Stimulated activated CD4-positive, alpha-beta T cell treated with anti-CD3 and anti-CD28 coated beads, Interleukin-4, amount 100 ng/mL, for 1 hour (primary cell): ENCODE results near the gene PKNOX2.

Source experiments
- DNase-seq: peaks from one replicate; pipeline ENCODE4 v3.0.0-alpha.2; 2020

Gene PKNOX2

DNA sequence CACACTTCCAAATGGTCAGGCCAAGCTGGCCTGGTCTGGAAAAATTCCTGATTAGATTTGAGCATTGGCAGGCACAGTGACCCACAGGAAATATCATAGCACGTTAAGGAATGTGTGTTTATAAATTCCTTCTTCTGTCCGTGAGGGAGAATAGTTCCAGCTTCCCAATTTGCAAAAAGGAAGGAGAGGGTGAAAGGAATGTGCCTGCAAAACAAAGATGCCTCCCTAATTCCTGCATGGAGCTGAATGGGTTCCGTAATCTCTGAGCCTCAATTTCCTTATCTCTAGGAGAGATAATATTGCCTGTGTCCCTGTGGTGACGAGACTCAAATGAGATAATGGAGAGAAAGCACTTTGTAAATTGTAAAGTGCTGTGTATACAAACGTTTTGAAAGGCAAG lies 226.4 kb downstream of the PKNOX2 start:
- no peak for DNase-seq

DNA sequence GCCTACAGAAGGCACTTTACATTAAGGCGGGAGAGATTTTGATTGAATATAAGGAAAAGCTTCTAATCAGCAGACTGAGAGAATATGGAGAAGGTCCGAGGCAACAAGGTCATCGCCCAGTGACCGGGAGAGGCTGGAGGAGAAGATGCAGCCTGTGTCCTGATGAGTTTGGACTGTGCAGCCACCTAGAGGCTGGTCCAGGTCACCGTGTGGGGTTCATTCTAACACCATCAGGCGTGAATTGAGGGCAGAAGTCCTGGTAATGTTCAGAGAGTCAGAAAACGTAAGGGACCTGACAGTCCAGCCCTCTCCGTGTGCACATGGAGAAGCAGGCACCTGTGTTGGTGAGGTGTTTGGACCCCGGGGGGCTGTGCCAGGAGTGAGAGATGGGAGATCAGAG lies 228.8 kb downstream of the PKNOX2 start:
- no peak for DNase-seq

DNA sequence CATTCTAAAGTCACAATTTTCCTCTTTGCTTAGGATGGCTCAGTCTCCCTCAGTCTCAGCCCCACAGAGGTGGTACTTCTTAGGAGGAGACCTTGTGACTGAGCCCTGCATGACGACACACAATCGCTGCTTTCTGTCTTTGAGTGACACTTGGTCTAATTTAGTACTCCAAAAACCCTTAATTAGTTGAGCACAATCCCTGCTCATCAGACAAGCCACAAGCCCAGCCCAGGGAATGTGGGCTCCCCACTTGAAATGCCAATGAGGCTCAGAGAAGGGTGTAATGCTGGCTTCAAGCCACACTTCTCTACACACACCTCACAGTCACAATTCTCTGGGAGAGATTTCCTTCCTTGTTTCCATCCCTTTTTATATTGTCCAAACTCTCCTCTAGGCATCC lies 229.7 kb downstream of the PKNOX2 start:
- no peak for DNase-seq

DNA sequence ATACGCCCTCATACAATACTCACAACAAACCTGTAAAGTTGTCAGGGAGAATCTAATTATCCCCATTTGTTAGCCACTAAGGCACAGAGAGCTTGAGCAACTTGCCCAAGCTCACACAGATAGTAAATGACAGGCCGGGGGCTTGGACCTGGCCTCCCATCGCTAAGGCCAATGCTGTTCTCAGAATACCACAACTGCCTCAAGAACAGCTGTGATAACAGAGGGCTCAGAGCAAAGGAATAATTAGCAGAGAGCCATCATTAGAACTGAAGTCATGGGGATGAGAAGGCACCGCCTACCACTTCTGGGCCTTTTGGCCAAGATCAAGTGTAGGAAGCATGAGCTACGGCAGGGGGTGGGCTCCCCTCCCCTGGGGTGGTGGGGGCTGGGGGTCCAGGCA lies 232.9 kb downstream of the PKNOX2 start:
- DNase-seq = no peak

DNA sequence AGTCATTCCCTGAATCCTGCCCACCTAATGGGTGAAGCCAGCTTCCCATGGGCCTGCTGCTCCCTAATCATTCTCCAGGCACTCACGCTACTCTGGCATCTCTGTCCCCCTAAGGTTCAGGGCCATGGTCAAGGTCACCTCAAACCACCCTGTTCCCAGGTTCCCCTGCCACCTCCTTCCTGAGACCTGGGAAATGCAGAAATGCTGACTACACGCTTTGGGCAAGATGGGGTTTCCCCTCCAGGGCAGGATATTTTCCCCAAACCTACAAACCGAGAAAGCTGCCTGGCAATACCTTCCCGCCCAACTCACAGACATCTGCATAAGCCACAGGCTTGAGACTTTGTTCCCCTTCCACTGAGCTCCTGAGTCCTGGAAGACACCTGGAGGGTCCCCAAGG lies 233.9 kb downstream of the PKNOX2 start:
- no peak for DNase-seq

DNA sequence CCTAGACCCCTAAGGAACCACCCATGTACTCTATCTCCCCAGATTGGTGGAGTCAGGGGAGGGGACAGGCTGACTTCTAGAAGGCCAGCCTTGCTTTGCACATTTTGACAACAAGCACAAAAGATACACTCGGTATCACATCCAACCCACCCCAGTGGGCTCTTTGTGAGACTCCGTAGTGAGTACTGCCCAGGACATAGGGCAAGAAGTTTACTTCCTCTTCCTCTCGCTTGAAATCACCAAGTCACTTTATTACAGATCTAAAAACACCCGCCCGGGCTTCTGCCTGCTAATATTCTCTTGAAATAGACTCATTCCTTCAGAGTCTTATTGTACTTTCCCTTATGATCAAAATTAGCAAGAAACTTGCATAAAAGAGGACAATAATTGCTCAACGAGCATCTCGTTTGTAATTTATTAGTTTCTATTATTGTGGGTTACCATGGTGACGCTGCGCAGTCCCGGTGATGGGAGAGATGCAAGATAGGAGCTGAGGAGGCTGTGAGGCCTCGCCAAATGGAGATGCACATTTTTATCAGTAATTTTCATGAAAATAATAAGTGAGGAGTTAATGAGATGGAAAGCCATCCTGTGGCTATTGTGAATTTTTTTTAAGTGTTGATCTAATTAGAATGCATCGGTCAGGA lies 234.6 kb downstream of the PKNOX2 start:
- no peak for DNase-seq

DNA sequence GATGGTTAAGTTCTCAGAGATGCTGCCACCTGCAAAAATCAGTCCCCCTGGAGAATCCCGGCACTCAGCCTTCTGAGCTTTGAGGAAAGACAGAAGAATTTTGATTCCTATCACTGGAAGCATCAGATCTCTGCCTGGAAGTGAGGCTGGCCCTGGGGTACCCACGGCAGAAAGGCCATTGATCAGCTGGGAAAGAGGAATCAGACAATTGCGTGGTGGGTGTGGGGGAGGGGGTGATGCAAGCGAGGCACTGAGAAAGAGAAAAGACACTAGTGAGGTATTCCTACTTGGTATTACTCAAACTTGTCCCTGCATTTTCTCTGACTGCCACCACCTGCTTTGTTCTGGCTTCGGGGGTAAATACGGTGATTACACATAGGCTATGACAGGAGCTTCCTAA lies 235.4 kb downstream of the PKNOX2 start:
- no peak for DNase-seq

DNA sequence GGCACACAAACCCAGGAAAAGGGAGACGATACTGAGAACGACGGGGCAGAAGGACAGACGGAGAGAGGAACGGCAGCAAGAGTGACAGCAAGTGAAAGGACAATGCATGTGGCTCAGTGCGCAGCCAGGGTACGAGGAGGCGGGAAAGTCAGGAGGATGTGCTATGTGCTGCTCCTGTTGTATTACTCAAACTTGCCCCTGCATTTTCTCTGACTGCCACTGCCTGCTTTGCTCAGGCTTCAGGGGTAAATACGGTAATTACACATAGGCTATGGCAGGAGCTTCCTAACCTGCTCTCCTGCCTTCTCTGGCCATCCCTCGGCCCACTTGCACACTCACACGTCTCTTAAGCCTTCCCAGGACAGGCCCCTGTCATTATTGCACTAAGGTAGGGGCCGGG lies 236.7 kb downstream of the PKNOX2 start:
- DNase-seq = no peak

DNA sequence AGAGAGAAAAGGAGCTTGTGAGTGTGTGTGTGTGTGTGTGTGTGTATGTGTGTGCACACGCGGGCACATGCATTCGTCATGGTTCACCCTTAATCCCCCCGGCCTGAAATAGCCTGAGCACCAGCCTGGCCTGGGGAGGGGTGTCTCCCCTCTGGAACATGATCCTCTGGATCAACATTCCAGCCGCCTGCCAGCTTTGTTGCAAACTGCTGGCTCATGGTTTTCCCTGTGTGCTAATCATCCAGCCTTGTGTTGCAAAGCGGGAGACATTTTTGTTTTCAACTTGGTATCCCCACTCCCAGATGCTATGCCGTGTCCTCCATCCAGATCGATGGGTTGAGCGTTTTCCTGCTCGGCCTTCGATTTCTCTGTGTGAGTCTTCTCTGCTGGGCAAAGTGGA lies 237.2 kb downstream of the PKNOX2 start:
- no peak for DNase-seq

DNA sequence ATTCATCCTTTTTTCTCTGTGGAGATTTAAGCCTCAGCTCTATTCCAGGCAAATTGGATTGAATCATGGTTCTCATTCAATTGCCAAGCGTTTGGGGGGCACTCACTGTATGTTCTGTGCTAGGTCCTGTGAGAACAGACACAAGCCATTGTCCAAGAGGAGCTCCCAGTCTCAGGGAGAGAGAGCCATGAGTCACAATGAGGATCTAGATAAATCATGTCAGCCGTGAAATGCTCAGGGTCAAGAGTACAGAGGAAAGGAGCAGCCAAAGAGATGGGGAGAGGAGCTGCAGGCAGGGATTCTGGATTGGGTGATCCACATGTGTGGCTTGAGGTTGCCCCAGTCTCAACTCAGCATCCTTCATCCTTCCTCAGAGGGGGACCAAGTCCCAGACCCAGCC lies 237.9 kb downstream of the PKNOX2 start:
- no peak for DNase-seq

DNA sequence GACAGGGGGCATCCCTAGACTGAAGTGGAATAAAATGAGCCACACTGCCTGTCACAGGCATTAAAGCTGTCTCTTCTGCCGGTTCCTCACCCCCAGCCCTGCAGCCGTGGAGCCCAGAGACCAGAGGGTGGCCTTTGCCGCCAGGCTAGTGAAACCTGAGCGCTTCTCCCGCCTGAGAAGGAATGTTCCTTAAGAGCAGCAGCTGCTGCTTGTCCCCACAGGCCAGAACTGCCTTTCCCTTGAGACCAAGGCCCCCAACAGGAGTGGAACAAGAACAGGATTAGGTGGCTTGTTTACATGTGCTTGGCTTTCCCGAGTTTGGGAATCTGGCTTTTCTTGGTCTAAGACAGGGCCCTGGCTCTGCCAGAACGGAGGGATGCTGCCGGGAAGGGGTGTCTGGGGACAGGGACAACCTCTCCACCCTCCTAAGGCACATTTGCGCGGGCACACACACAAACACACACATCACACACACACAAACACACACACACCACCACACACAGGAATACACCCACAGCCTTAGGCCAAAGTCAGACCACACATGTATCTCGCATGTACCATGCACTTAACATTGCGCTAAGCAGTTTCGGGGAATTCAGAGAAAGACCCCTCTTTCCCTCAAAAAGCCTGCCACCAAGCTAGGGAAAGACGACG lies 239.7 kb downstream of the PKNOX2 start:
- DNase-seq = no peak

DNA sequence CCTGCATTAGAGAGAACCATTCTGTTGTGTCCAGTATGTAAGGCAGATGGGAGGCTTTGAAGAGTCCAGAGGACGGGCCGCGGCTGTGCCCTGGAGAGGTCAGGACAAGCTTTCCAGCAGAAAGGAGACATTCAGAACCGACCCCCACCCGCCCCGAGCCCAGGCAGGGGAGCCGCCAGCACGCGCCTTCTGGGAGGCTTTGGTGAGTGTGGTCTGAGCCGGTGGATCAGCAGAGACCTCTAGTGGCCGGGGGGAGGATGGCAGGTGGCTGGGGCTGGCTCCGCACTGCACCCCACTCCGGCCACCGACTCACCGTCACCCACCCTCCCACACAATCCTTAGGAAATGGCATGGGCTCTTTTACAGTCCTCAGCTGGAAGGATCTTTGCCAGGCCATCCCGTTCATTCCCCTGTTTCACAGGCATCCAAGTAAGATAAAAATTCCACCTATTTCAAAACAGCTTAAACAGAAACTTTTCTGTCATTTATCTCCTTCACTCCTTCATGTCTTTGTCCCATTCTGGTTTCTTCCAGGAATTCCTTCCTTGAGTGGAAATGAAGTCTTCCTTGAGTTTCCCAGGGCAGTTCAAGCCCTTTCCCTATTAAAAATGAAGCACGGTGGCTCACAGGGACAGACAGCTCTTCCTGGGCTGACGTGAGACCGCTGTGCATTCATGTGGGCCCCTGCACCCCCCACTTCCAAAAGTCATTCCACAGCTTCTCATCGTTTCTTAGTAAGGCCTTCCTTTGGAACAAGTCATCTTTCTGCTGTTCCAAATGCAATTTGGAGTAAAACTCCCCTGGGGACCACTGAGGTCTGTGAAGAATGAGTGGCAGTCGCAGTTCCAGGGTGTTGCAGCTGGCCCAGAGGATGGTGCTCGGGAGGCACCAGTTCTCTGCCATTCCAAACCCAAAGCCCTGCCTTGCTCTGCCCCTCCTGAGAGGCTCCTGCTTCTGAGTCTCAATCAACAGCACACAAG lies 240.6 kb downstream of the PKNOX2 start:
- DNase-seq = peak; percentile 68

DNA sequence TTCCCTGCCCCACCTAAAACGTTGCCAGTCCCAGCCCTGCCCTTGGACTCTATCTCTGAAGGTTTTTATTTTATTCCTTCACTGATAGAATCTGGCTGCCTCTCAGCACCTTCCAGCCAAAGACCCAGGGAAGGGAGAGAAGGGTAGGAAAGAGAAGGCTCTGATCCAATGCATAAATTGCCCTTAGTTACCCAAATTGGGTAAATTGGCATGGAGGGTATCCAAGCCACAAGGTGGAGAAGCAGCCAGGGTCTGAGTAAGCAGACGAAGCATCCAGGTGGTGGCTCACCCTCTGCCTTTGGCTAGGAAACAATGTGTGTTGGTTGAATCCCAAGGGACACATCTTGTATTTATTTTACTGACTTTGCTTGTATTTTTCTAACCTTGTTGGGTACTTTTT lies 242.5 kb downstream of the PKNOX2 start:
- no peak for DNase-seq

DNA sequence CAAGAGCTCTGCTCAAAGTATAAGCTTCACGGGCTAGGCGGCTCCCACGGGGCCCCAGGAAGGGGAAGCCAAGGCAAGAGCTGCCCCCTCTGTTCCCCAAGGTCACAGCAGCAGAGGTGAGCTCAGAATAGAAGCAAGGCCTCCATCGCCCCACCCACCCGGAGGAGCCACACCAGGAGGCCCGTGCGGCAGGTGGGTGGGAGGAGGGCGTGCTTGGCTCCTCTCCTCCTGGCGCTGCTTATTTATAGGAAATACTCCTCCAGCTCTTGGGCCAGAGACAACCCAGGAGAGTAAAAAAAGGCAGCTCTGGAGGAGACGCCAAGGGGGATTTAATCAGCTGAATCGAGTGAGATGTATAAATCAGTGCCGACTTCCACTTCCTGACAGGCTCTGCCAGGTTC lies 243.8 kb downstream of the PKNOX2 start:
- DNase-seq = no peak

DNA sequence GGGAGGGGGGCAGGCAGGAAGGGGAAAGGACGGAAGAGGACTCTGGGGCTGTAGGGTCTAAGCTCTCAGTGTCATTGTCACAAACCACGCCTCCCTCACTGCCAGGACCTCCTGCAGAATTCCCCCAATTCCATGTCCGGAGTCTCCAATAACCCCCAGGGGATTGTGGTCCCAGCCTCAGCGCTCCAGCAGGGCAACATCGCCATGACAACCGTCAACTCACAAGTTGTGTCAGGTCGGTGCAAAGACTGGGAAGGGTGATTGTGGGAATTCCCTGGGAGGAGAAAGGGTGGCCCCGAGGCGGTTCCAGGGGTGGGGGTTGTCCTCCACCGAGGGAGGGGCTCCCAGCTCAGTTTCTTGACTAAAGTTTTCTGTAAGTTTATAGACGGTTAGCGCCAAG lies 245.5 kb downstream of the PKNOX2 start:
- DNase-seq = no peak

DNA sequence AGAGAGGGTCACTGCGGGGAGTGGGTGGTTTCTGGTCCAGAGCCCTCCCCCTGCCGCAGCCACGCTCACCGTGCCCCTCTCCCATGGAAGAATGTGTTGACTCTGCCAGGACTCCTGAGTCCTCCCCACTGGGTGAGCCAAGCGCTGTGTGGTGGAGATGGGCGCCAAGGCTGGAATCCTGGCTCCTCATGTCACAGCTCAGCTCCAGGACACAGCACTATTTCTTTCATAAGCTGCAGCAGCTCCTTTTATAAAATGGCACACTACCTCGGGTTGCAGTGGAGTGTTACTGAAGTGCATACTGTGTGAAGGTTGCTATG lies 247.6 kb downstream of the PKNOX2 start:
- DNase-seq = no peak

DNA sequence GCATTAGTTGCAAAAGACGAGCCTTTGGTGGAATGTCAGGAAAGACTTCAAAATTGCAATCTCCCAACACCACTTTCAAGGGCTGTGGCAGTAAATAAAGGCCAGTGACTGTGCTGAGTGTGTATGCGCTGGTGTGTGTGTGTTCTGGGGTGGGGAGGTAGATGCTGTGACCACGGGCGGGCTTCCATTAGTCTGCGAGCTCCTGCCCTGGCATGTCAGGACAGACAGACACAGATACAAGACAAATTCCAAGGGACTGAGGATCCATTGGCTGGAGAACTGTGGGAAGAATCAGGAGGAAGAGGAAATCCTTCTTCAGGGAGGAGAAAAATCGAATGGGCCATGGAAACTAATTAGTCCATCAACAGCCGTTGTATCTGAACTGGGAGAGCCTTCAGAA lies 248.0 kb downstream of the PKNOX2 start:
- DNase-seq = no peak

DNA sequence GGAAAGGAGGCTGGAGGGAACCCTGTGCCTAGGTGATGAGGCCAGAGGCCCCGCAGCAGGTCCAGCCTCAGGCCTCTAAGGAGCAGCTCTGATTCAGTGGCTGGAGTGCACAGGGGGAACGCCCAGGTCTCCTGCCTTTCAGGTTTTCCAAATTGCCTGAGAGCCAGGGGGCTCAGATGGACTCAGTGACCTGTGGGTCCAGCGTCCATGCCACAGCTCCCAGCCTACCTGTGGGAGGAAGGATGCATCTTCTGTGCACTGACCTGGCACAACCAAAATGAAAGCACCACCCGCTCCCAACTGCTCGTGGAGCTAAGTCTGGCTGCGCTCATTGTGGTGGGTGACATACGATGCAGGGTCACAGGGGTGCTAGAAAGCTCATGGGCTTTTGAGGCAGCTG lies 248.7 kb downstream of the PKNOX2 start:
- no peak for DNase-seq

DNA sequence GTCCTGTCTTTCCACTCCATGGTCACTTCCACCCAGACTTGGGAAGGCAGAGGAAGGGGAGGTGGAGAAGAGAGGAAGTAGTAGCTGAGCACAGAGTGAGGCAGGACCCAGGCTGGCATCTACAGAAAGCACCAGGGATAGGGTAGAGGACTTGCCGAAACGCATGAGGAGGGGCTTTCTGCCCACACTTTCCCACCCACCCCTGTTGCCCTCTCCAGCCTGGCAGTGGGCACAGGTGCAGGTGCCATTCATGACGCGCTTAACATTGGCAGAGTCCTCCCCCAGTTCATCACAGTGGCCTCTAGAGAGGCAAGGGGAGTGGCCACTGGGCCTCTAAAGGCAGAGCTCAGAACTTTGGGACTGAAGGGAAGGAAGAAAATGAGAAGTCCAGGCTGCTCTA lies 249.6 kb downstream of the PKNOX2 start:
- no peak for DNase-seq

DNA sequence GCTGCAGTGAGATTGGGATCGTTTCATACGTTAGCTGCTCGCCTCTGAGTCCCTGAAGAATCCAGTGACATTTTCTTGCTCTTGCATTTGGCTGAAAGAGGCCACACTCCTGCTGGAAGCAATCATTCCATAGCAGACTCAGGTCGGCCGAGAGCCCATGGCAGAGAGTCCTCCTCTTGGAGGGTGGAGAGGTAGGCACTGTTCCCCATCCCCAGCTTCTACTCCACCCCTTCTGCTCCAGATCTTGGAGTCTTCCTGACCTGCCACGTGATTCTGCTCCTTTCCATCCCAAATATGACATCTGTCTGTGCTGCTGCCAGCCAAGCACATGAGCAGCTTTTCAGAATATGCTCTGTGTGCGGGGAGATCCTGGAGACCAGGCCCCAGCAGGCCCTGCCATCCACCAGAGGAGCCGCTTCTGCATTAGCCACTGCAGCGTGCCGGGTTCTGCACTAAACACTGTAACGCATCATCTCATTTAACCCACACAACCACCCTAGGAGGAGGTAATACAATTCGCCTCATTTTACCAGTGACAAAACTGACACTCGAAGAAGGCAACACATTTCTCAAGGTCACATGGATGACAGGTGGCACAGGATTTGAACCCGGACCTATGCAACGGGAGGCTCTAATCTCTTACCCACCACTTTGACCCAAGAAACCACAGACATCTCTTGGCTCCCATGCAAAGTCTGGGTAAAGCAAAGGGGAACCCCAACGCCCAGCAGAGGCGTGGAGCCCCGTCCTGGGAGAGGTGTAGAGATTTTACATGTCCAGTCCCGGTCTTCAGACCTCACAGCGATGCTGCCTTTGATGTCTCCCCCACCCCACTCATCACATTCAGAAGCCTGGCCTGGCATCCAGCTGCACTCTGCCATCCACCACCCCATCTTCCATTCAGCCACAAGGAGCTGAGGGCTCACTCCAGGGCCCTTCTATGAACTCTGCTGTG lies 252.7 kb downstream of the PKNOX2 start:
- no peak for DNase-seq

DNA sequence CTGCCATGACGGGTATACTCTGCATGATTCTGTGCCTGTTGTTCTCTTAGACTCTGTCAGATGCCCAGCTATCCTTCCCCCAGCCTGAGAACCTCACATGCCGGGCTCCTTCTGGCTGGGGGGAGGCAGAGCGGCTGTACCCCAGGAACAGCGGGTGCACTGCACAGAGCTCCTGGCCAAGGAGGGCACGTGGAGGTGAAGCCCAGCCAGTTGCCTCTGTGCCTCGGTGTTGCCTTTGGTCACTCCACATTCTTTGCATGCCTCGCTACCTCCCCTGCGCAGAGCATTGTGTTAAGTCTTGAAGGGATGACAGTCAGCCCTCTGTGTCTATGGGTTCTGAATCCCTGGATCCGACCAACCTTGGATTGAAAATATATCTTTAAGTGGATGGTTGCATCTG lies 253.8 kb downstream of the PKNOX2 start:
- DNase-seq = no peak

DNA sequence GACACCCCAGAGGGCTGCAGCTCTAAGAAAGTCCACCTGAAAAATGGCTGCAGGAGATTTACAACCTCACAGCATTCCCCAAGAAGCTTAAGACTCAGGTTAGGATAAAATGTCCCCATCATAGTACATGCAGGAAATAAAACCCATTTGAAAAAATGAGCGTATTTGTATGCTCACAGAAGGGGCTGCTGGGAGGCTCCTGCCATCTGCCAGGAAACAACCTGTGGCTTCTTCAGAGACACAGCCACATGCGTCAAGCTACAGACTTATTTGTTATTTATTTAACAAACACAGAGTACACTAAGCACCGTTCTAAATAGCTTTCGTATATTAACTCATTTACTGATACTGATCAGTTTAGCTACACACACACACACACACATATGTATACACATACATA lies 258.1 kb downstream of the PKNOX2 start:
- no peak for DNase-seq

DNA sequence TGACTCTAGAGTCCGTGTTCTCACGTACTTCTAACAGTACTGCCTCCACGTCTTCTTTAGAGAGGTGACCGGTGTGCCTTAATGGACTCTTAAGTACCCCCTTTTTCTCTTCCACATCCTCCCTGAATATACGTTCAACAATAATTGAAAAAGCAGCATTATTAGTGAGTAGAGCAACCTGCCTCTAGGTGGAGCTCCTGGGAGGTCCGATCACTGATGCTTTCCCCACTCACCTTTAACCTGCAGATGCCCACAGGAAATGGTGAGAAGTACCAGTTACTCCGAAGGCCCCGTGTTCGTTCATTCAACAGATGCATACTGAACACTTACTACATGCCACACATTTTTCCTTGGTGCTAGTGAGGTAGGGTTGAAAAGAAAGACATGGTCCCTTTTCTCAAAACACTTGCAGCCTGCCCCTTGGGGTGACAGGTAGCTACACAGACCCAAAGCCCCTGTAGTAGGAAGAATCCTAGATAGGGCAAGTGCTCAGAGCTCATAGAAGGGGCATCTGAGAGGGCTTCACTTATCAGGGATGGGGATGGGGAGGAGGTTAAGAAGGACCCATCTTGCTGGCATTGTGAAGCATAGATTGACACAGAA lies 258.8 kb downstream of the PKNOX2 start:
- no peak for DNase-seq
